PC-3 (cell line): ENCODE measurements around the gene ROR1. TPM values are rescaled to one million over a fixed set of nuclear protein-coding genes. Genes with fewer than 3 reads are reported as not detected.

ENCODE experiments used
- ATAC-seq: fragments of 200-7000 bp; cut with Tn5 transposase; 2 replicates; pipeline ENCODE4 v1.9.1; 2020; ENCODE audit warnings: mild to moderate bottlenecking, moderate library complexity
- BruUV-seq: library from RNA; stranded (reverse); fragments of 400-500 nt; replicated peaks from 2 replicates; lab custom pipeline; 2021; lab: Mats Ljungman, UMichigan
- CTCF ChIA-PET: fragments of 300-600 bp; sonication (Branson Sonifier 250); formaldehyde crosslinking; loops from one replicate; lab custom pipeline; 2022; ENCODE audit warnings: antibody characterized with exemption; lab: Charles Lee
- POLR2A ChIA-PET: fragments of 300-600 bp; sonication (Branson Sonifier 250); formaldehyde crosslinking; loops from one replicate; lab custom pipeline; 2022; ENCODE audit warnings: antibody characterized with exemption; ENCODE audit not compliant: unreplicated experiment; lab: Charles Lee
- DNase-seq: peaks from one replicate; pipeline ENCODE4 v3.0.0-alpha.2; 2015
- H2AFZ ChIP-seq: fragments of 300-600 bp; sonication (generic); 2 replicates; pipeline ENCODE4 v1.6.0; 2016; ENCODE audit warnings: antibody characterized with exemption, low read length
- H3F3A ChIP-seq: fragments of 300-600 bp; sonication (generic); one replicate; pipeline ENCODE4 v1.6.0; 2017; ENCODE audit warnings: antibody characterized with exemption, low read length, control low read depth, mild to moderate bottlenecking; ENCODE audit not compliant: unreplicated experiment
- H3K27ac ChIP-seq: fragments of 300-600 bp; sonication (generic); 2 replicates; pipeline ENCODE4 v1.5.1; 2016; ENCODE audit warnings: mild to moderate bottlenecking, low read length
- H3K27me3 ChIP-seq: fragments of 300-600 bp; sonication (generic); 2 replicates; pipeline ENCODE4 v1.6.1; 2016; ENCODE audit warnings: low read length, mixed read lengths
- H3K36me3 ChIP-seq: fragments of 300-600 bp; sonication (generic); 2 replicates; pipeline ENCODE4 v1.6.1; 2016; ENCODE audit warnings: low read depth, mixed run types, low read length, mixed read lengths
- H3K4me1 ChIP-seq: fragments of 300-600 bp; sonication (generic); 2 replicates; pipeline ENCODE4 v1.5.1; 2016; ENCODE audit warnings: low read length; ENCODE audit not compliant: insufficient read depth
- H3K4me2 ChIP-seq: fragments of 300-600 bp; sonication (generic); 2 replicates; pipeline ENCODE4 v1.6.0; 2016; ENCODE audit warnings: low read length
- H3K4me3 ChIP-seq: fragments of 300-600 bp; sonication (generic); 2 replicates; pipeline ENCODE4 v1.5.1; 2016; ENCODE audit warnings: mild to moderate bottlenecking, low read length, mixed read lengths
- H3K79me2 ChIP-seq: fragments of 300-600 bp; sonication (generic); 2 replicates; pipeline ENCODE4 v1.6.1; 2017; ENCODE audit warnings: low read length, mixed read lengths
- H3K9ac ChIP-seq: fragments of 300-600 bp; sonication (generic); 2 replicates; pipeline ENCODE4 v1.6.0; 2016; ENCODE audit warnings: mild to moderate bottlenecking, low read length
- H3K9me2 ChIP-seq: fragments of 300-600 bp; sonication (generic); replicated peaks from 2 replicates; pipeline ENCODE4 v1.6.1; 2016; ENCODE audit warnings: mixed run types, low read length, mixed read lengths
- H3K9me3 ChIP-seq: fragments of 300-600 bp; sonication (generic); 2 replicates; pipeline ENCODE4 v1.6.1; 2016; ENCODE audit warnings: low read length, mixed read lengths
- H4K20me1 ChIP-seq: fragments of 300-600 bp; sonication (generic); 2 replicates; pipeline ENCODE4 v1.6.1; 2016; ENCODE audit warnings: low read length, mixed read lengths
- EZH2 ChIP-seq: fragments of 300-600 bp; sonication (generic); IDR thresholded peaks from one replicate; pipeline ENCODE4 v1.6.1; 2017; ENCODE audit warnings: antibody characterized with exemption, mild to moderate bottlenecking, low read length; ENCODE audit not compliant: unreplicated experiment
- EZH2phosphoT487 ChIP-seq: fragments of 300-600 bp; sonication (generic); IDR thresholded peaks from 2 replicates; pipeline ENCODE4 v1.6.1; 2018; ENCODE audit warnings: mild to moderate bottlenecking, antibody characterized with exemption, low read length, borderline replicate concordance
- intact Hi-C: fragments of 100-400 bp; cut with micrococcal nuclease; formaldehyde crosslinking; loops from 2 replicates; pipeline ENCODE4 v1.9.0; 2023
- total RNA-seq: library from RNA; depleted of rRNA; stranded (reverse); fragments of >200 nt; gene quantifications from 2 replicates; pipeline ENCODE4 v1.2.3, GENCODE V29; 2014
- TF ChIP-seq, protein P1 (sequence below): fragments of 300-600 bp; sonication (generic); conservative IDR thresholded peaks from 2 replicates; pipeline ENCODE4 v1.5.1; 2017; ENCODE audit warnings: antibody characterized with exemption, low read depth, mild to moderate bottlenecking, low read length

Gene ROR1
- total RNA-seq, 1 experiment from 2014 or later: 16.5 TPM

DNA sequence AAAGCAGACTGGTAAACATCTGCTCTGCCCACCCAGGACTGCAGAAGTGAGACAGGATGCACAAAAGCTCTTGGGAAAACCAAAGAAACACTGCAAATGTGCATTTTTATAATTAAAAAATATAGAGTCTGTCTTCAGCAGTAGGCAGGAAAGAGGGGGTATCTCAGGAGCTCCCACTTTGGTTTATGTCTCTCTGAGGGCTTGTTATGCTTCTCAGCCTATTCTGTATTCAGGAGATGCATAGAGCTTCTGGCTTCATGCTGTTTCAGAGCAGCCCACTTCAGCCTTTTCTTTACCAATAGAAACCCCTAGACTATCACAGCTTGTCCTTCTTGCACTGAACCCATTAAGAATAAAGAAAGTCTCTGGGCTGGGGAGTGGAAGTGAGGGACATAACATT is 148.0 kb downstream of the ROR1 start:
- Histone ChIP-seq H2AFZ (no peak overlapping the region), H3K79me2 (0 out of 2 replicates have a peak, but pooled peaks cover 6% of the 10 kb centered on the region), H3K4me3 (no peak overlapping the region), H3F3A (no peaks in the 10 kb centered on the region), H4K20me1 (no peaks in the 10 kb centered on the region), H3K9ac (no peak overlapping the region), H3K9me2 (no peaks in the 10 kb centered on the region), H3K27ac (no peak overlapping the region), H3K9me3 (no peaks in the 10 kb centered on the region), H3K36me3 (no peaks in the 10 kb centered on the region), H3K4me1 (peaks cover 21% of the 10 kb centered on the region), H3K4me2 (no peak overlapping the region), H3K27me3 (no peaks in the 10 kb centered on the region)
- no TSS peak for BruUV-seq
- no peak for ATAC-seq
- ChIA-PET CTCF (no interaction called here), POLR2A (no interaction called here)
- TF ChIP-seq EZH2phosphoT487 (no peak), EZH2 (no peak)
- TF ChIP-seq, protein P1, sequence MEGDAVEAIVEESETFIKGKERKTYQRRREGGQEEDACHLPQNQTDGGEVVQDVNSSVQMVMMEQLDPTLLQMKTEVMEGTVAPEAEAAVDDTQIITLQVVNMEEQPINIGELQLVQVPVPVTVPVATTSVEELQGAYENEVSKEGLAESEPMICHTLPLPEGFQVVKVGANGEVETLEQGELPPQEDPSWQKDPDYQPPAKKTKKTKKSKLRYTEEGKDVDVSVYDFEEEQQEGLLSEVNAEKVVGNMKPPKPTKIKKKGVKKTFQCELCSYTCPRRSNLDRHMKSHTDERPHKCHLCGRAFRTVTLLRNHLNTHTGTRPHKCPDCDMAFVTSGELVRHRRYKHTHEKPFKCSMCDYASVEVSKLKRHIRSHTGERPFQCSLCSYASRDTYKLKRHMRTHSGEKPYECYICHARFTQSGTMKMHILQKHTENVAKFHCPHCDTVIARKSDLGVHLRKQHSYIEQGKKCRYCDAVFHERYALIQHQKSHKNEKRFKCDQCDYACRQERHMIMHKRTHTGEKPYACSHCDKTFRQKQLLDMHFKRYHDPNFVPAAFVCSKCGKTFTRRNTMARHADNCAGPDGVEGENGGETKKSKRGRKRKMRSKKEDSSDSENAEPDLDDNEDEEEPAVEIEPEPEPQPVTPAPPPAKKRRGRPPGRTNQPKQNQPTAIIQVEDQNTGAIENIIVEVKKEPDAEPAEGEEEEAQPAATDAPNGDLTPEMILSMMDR: no peak
- DNase-seq: no peak
- intact Hi-C loops: loop anchor here (5.0 kb wide), 3 partner anchors 215 to 320 kb away; no protein-coding TSS in a partner anchor

DNA sequence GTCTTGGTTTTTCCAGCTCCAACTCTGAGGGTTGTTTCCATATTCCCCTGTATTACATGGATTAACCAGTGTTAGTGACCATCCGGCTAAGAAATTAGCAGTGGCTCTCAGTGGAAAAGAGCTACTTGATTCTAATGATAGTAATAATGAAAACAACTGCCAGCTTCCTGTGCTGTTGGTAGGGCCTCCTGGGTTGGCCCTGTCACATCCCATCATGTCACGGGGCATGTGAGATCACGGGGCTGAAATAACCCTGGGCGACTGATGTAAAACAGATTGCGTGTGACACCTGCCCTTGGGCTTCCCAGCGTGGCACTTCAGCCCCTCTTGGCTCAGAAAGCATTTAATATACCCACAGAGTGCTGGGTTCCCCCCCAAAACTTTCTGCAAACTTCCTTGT is 149.0 kb downstream of the ROR1 start:
- no peak for ATAC-seq
- intact Hi-C loops: loop anchor here (5.0 kb wide), 3 partner anchors 214 to 319 kb away; no protein-coding TSS in a partner anchor
- H3F3A ChIP-seq: no peaks in the 10 kb centered on the region
- H3K4me2 ChIP-seq: no peak overlapping the region
- H3K9ac ChIP-seq: no peak overlapping the region
- DNase-seq: no peak
- no peaks in the 10 kb centered on the region for H3K27me3 ChIP-seq
- no TSS peak for BruUV-seq
- no peaks in the 10 kb centered on the region for H3K9me3 ChIP-seq
- ChIA-PET CTCF (no interaction called here), POLR2A (no interaction called here)
- no peaks in the 10 kb centered on the region for H3K36me3 ChIP-seq
- H3K79me2 ChIP-seq: peaks cover 11% of the 10 kb centered on the region
- no peak overlapping the region for H3K4me3 ChIP-seq
- no peaks in the 10 kb centered on the region for H3K9me2 ChIP-seq
- H4K20me1 ChIP-seq: no peaks in the 10 kb centered on the region
- no peak overlapping the region for H3K27ac ChIP-seq
- TF ChIP-seq EZH2phosphoT487 (no peak), EZH2 (no peak)
- TF ChIP-seq, protein P1: no peak
- no peak overlapping the region for H2AFZ ChIP-seq
- H3K4me1 ChIP-seq: peaks cover 23% of the 10 kb centered on the region

DNA sequence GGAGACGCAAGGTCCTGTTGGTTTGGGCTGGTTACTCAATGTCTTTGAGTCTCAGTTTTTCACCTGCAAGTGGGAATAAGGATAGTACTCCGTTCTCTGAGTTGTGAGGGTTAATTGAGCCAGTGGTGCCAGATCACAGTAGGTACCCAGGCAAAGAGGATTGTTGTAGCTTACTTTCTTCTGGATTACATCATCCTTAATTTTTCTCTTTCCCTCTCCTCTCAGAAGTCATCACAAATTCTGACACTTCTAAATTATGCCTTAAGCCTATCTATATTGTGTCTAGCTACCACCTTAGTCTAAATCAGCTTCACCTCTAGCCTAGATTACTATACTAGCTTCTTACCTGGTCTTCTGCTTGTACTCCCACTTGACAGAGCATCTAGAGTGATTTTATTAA is 149.5 kb downstream of the ROR1 start:
- no peak overlapping the region for H3K27ac ChIP-seq
- no peak overlapping the region for H3K9ac ChIP-seq
- BruUV-seq: no TSS peak
- ATAC-seq (no peak), DNase-seq (no peak)
- intact Hi-C loops: loop anchor here (5.0 kb wide), 3 partner anchors 214 to 319 kb away; no protein-coding TSS in a partner anchor
- H3F3A ChIP-seq: no peaks in the 10 kb centered on the region
- H3K4me1 ChIP-seq: peaks cover 27% of the 10 kb centered on the region
- H3K36me3 ChIP-seq: no peaks in the 10 kb centered on the region
- no peak overlapping the region for H3K4me3 ChIP-seq
- H3K27me3 ChIP-seq: no peaks in the 10 kb centered on the region
- ChIA-PET CTCF (no interaction called here), POLR2A (no interaction called here)
- no peak overlapping the region for H3K4me2 ChIP-seq
- no peak overlapping the region for H2AFZ ChIP-seq
- TF ChIP-seq EZH2phosphoT487 (no peak), EZH2 (no peak)
- TF ChIP-seq, protein P1: no peak
- no peaks in the 10 kb centered on the region for H3K9me3 ChIP-seq
- H3K79me2 ChIP-seq: peaks cover 15% of the 10 kb centered on the region
- H3K9me2 ChIP-seq: no peaks in the 10 kb centered on the region
- H4K20me1 ChIP-seq: no peaks in the 10 kb centered on the region
